Measurements from ENCODE around the gene PF4V1. TPM values are rescaled to one million over a fixed set of nuclear protein-coding genes. Genes with fewer than 3 reads are reported as not detected.
"Not testable (repeated sequence)": the region's sequence is repeated elsewhere in the genome, so short reads cannot be mapped to it uniquely, and the experiment has no call there.

PF4V1 gene
- polyA plus RNA-seq, 1 experiment = 0.20 TPM

- no peaks in the 10 kb centered on the region for H3K27me3 ChIP-seq (ENCODE audit: control insufficient read depth, insufficient read depth, low read length)
- POLR2A ChIA-PET = no interaction called here
Measured at GRCh38 chr4:73895201-73896175, 42.4 kb downstream of the PF4V1 start.

GRCh38 chr4:73896416-73896815, 43.3 kb downstream of the PF4V1 start:
- CTCF ChIA-PET = no interaction called here
- no peak overlapping the region for H3K27ac ChIP-seq (ENCODE audit: low read depth, low read length)
- TF ChIP-seq CTCF (IDR thresholded peaks at IDR 0.05; ENCODE audit: low read depth, low read length) = no peak
- H3K9me3 ChIP-seq (ENCODE audit: control insufficient read depth, insufficient read depth, low read length) = no peaks in the 10 kb centered on the region
- no peak overlapping the region for H3K4me3 ChIP-seq (ENCODE audit: low read depth, low read length)
- POLR2A ChIA-PET = no interaction called here
- no peak for DNase-seq (ENCODE audit: low read depth, low spot score)
- no peaks in the 10 kb centered on the region for H3K27me3 ChIP-seq (ENCODE audit: control insufficient read depth, insufficient read depth, low read length)

More at GRCh38 chr4:73895201-73896175, 42.4 kb downstream of the PF4V1 start:
- no peak overlapping the region for H3K4me3 ChIP-seq (ENCODE audit: low read depth, low read length)
- no peak overlapping the region for H3K27ac ChIP-seq (ENCODE audit: low read depth, low read length)
- DNase-seq (ENCODE audit: low read depth, low spot score) = no peak
- no peak for TF ChIP-seq CTCF (IDR thresholded peaks at IDR 0.05; ENCODE audit: low read depth, low read length)
- CTCF ChIA-PET = no interaction called here
- no peaks in the 10 kb centered on the region for H3K9me3 ChIP-seq (ENCODE audit: control insufficient read depth, insufficient read depth, low read length)

GRCh38 chr4:73897380-73898136, 44.5 kb downstream of the PF4V1 start:
- H3K9me3 ChIP-seq (ENCODE audit: control insufficient read depth, insufficient read depth, low read length) = no peaks in the 10 kb centered on the region
- H3K27me3 ChIP-seq (ENCODE audit: control insufficient read depth, insufficient read depth, low read length) = no peaks in the 10 kb centered on the region
- no peak overlapping the region for H3K4me3 ChIP-seq (ENCODE audit: low read depth, low read length)
- no peak overlapping the region for H3K27ac ChIP-seq (ENCODE audit: low read depth, low read length)
- no peak for DNase-seq (ENCODE audit: low read depth, low spot score)
- CTCF ChIA-PET = no interaction called here
- TF ChIP-seq CTCF (IDR thresholded peaks at IDR 0.05; ENCODE audit: low read depth, low read length) = no peak
- POLR2A ChIA-PET = no interaction called here

- H3K27ac ChIP-seq (ENCODE audit: low read depth, low read length); H3K9me3 ChIP-seq (ENCODE audit: control insufficient read depth, insufficient read depth, low read length); DNase-seq (ENCODE audit: low read depth, low spot score); H3K27me3 ChIP-seq (ENCODE audit: control insufficient read depth, insufficient read depth, low read length); POLR2A ChIA-PET; H3K4me3 ChIP-seq (ENCODE audit: low read depth, low read length): not testable (repeated sequence)
- CTCF ChIA-PET = interaction anchor here (0.7 kb wide), 1 partner anchor 245 kb away, joined by 4 read pairs; no protein-coding TSS in a partner anchor
Measured at GRCh38 chr4:73899338-73899737, 46.2 kb downstream of the PF4V1 start.

- no peak overlapping the region for H3K4me3 ChIP-seq (ENCODE audit: low read depth, low read length)
- no peaks in the 10 kb centered on the region for H3K9me3 ChIP-seq (ENCODE audit: control insufficient read depth, insufficient read depth, low read length)
- POLR2A ChIA-PET = no interaction called here
- DNase-seq (ENCODE audit: low read depth, low spot score) = no peak
- CTCF ChIA-PET = interaction anchor here (0.9 kb wide), 1 partner anchor 241 kb away, joined by 3 read pairs; no protein-coding TSS in a partner anchor
- TF ChIP-seq CTCF (IDR thresholded peaks at IDR 0.05; ENCODE audit: low read depth, low read length) = no peak
- no peak overlapping the region for H3K27ac ChIP-seq (ENCODE audit: low read depth, low read length)
- H3K27me3 ChIP-seq (ENCODE audit: control insufficient read depth, insufficient read depth, low read length) = no peaks in the 10 kb centered on the region
Measured at GRCh38 chr4:73901031-73901430, 47.9 kb downstream of the PF4V1 start.
